OCI-LY7 (cell line): ENCODE data around the gene TCF23.

Experiments used
- CTCF ChIP-seq: fragments of 200-600 bp; sonication (generic); conservative IDR thresholded peaks from 2 replicates; pipeline ENCODE4 v1.5.1; 2014; ENCODE audit warnings: mild to moderate bottlenecking, antibody characterized with exemption, low read length, moderate library complexity, mixed read lengths
- EZH2phosphoT487 ChIP-seq: fragments of 200-600 bp; sonication (generic); IDR thresholded peaks from 2 replicates; pipeline ENCODE4 v1.6.1; 2018; ENCODE audit warnings: low read depth, borderline replicate concordance, mild to moderate bottlenecking, mixed run types, antibody characterized with exemption, low read length, moderate library complexity, mixed read lengths

DNA sequence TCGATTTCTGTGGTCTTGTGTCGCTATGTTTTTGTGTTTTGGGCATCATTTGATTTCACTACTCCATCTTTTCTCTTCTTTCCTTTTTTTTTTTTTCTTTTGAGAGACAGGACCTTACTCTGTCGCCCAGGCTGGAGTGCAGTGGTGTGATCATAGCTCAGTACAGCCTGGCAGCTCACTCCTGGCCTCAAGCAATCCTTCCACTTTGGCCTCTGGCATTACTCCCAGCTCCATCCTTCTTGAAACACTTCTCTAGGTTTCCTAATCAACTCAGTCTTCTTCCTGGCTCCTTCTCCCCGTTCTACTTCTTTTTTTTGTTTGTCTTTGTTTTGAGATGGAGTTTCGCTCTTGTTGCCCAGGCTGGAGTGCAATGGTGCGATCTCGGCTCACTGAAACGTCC lies 26.5 kb downstream of the TCF23 start:
- no peak for TF ChIP-seq EZH2phosphoT487
- no peak for TF ChIP-seq CTCF
